GM10266 (cell line): ENCODE results near the gene NUS1.
"Not testable (repeated sequence)": the region's sequence is repeated elsewhere in the genome, so short reads cannot be mapped to it uniquely, and the experiment has no call there.

ENCODE experiments used
- DNase-seq: peaks from one replicate; pipeline ENCODE4 v3.0.0; 2012; ENCODE audit errors: extremely low spot score
- CTCF ChIP-seq: IDR thresholded peaks from 2 replicates; pipeline ENCODE4 v1.5.1; 2012; ENCODE audit warnings: mild to moderate bottlenecking, low read depth; ENCODE audit not compliant: control insufficient read depth, insufficient read depth; ENCODE audit errors: missing control alignments

The NUS1 gene

GRCh38 chr6:117728626-117729025 lies 53.4 kb downstream of the NUS1 start:
- DNase-seq: no peak
- TF ChIP-seq CTCF: no peak

DNA sequence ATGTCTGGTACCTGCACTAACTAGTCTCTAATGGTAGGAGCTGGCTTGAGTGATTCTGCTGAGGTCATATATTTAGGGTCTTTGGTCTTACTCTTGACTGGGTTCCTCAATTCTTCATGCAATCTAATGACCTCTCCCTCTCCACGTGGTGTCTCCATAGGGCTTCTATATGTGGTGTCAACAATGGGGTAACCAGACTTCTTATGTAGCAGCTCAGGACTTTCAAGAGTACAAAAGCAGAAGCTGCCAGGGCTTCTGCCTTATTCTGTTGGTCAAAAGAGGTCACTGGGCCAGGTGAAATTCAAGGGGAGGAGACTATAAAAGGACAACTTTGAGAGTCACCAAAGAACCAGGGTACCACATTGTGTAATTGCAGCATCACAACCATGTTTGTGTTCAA lies 54.3 kb downstream of the NUS1 start:
- no peak for TF ChIP-seq CTCF
- DNase-seq: no peak

- DNase-seq: no peak
- no peak for TF ChIP-seq CTCF
Observed at GRCh38 chr6:117733341-117733740, 58.1 kb downstream of the NUS1 start.

- DNase-seq: no peak
- TF ChIP-seq CTCF: no peak
Observed at GRCh38 chr6:117739869-117740268, 64.6 kb downstream of the NUS1 start.

DNA sequence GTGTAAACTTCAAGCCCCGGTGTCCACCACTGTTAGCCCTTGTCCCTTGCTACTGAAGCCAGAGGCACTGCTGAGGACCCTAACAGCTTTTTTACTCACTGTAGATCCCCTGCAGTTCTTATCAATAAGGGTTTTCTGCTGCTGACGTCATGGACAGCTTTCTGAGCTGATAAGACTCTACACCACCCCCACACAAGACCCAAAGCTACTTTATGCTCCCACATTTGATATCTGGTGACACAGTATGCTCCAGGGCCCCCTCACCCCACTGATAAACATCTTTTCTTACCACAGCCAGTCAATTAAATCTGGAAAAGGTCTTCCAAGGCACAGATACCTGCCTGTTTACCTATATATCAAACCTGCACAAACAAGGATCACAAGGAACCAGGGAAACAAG lies 65.3 kb downstream of the NUS1 start:
- no peak for TF ChIP-seq CTCF
- no peak for DNase-seq

DNA sequence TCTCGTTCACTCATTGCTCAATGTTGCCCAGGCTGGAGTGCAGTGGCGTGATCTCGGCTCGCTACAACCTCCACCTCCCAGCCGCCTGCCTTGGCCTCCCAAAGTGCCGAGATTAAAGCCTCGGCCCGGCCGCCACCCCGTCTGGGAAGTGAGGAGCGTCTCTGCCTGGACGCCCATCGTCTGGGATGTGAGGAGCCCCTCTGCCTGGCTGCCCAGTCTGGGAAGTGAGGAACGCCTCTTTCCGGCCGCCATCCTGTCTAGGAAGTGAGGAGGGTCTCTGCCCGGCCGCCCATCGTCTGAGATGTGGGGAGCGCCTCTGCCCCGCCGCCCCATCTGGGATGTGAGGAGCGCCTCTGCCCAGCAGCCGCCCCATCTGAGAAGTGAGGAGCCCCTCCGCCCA lies 75.4 kb downstream of the NUS1 start:
- DNase-seq: not testable (repeated sequence)
